GM19035 (cell line): ENCODE results near the gene NR1I3.
"Not testable (repeated sequence)": the region's sequence is repeated elsewhere in the genome, so short reads cannot be mapped to it uniquely, and the experiment has no call there.

Experiments used
- ATAC-seq: cut with Tn5 transposase; IDR thresholded peaks from one replicate; pipeline ENCODE4 v1.9.1; 2021; ENCODE audit not compliant: unreplicated experiment

Gene NR1I3, protein sequence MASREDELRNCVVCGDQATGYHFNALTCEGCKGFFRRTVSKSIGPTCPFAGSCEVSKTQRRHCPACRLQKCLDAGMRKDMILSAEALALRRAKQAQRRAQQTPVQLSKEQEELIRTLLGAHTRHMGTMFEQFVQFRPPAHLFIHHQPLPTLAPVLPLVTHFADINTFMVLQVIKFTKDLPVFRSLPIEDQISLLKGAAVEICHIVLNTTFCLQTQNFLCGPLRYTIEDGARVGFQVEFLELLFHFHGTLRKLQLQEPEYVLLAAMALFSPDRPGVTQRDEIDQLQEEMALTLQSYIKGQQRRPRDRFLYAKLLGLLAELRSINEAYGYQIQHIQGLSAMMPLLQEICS

DNA sequence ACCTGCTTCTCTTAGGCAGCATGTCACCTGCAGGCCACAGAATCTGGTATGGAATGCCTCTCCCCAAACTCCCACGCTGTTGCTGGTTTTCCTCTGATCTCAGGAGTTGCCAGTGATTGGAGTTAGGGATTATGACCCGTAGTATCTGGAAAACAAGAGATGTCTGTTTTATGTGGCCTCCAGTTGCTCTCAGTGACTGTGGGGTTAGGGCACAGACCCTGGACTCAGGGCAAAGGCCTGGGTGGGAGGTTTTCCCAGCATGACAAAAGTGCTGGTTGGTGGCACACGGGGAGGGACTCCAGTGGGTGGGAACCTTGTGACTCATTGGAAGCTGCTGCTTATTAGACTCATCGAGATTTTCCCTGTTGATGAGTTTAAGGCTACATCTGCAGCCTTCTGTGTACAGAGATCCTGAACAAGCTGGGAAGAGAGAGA is at the start of gene NR1I3:
TSS of gene NR1I3 (minus strand) at position 165 of the 435 bp plus-strand sequence. CDS start 1,638 bp downstream, outside the sequence.
- no peak for ATAC-seq

DNA sequence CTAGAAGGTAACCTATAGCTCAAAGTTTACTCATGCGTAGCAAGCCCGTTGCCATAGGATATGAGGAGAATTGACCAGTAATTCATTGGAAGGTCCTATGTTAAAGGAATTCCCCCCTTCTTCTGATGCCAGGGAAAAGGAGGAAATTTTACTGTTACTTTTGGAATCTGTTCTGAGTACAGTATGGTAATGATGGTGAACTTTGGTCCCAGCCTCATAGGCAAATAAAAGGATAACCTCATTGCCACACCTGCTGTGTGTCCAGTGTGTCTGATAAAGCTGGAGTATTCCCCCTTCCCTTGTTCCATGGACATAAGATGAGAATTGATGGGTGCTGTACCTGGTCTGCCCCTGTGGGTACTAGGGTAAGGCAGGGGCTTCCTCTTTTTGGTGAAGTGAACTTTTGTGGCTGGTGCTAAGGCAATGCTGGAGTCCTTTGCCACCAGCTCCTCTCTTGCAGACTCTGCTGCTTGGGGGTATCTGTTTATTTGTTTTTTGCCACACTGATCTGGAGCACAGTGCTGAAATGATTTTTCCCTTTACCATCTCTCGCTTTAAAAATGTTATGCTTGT is 49.6 kb upstream of the NR1I3 start:
- ATAC-seq = no peak

DNA sequence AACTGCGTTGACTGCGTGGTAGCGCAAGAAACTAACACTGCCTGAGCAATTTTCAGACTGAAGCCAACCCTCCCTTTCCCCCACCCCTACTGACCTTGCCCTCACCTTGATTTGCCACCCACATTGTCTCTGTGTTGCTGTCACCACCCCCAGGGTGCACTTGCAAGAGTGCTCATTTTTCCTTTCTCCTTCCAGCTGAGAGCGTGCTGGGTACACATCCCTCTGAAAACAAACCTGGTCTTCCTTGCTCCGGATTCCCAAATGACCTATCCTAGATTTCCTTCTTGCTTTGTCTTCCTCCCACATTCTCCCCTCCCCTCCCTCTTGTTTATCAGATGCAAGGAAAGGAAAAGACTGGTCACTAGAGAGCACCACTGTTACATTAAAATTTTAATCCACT is 47.5 kb upstream of the NR1I3 start:
- no peak for ATAC-seq

DNA sequence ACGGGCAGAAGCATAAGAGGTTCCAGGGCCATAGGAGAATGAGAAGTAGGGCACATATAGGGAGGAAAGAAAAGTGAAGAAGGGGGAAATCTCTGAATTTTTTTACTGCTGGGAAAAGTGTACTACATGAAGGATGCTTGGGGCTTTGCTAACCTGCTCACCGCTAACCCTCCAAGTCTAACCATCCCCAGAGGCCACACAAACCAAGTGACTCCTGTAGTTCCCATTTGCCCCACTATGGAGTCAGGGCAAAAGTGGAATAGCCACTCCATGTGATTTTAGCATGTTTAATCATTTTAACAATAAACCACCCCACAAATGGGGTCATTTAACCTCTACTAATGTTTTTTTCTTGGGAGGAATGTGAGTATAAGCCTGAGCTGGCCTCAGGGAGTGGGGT is 47.1 kb upstream of the NR1I3 start:
- ATAC-seq = no peak

DNA sequence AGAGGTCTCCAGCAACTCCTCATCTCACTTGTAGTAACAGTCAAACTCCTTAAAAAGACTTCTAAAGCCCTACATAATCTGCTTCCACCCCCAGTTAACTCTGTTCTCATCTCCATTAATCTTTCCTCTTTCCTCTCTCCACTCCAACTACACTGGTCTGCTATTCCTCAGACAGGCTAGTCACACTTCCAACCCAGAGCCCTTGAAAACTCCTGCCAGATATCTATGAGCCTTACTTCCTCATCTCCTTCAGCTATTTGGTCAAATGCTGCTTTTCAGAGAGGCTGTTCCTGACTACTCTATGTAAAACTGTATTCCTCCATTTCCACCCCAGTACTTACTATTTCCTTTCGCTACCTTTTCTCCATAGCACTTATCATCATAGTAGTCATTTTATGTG is 45.0 kb upstream of the NR1I3 start:
- no peak for ATAC-seq

DNA sequence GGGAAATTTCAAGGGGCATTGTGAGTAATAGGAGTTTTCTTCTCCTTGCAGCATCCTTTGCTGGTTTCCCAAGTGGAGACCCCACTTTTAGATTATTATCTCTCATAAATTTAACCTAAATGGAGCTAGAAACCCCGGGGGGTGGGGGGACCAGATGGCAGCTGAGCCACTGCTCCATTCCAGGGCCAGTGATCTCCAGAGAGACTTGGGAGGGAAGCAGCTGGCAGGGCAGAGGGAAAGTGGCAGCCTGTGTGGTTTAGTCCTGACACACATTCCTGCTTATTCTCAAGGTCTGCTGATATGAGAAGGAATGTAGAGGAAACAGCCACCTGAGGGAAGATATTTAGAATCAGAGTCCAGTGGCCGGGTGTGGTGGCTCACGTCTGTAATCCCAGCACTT is 36.9 kb upstream of the NR1I3 start:
- no peak for ATAC-seq

DNA sequence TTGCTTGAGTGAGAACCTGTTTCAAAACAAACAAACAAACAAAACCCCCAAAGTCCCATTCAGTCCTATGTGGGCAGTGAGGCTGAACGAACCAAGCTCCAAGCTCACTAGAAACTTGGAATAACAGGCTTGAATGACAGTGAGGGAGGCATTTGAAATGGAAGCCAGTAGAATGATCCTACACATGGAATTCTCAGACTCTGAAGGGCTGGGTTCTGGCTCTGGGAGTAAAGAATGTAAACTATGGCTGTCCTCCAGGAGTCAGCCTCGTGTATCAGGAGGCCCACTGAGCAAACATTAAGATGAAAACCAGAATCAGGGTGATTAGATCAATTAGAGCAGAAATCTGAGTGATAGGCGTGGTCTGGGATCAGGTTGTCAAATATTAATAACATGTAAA is 35.4 kb upstream of the NR1I3 start:
- no peak for ATAC-seq

DNA sequence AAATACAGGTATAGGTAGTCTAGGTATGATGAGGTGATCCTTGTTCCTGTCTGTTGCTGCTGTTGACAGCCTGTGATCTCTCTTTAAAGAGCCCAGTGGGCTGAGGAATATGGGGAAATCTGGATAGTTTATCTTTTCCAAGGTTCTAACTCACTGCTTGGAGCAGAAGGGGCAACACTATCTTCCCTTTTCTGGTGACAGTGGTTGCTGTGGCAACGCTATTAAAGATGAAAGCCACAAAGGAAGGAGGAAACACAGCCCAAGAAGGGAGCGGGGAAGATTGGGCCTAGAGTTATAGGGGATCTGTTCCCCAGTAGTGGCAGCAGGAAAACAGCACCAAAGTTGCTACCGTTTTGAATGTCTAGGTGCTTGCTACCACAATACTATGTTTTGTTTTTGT is 29.3 kb upstream of the NR1I3 start:
- ATAC-seq = no peak

DNA sequence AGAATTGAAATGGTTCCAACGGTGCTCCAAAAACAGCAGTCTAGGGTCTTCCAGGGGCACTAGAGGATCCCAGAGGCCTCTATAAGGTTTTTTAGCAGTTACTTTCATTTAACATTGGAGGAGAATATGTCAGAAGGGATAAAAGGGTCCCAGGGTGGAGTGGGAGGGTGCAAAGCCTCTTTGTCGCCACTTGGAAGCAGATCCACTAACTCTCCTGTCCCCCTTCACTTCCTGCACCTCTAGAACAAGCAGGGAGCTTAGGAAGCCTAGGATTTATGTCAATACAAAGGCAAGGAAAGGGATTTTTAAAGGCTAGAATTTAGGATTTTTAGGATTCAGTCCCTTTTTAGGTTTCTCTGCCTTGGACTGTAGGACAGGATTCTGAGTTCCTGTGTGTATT is 28.8 kb upstream of the NR1I3 start:
- ATAC-seq = no peak

DNA sequence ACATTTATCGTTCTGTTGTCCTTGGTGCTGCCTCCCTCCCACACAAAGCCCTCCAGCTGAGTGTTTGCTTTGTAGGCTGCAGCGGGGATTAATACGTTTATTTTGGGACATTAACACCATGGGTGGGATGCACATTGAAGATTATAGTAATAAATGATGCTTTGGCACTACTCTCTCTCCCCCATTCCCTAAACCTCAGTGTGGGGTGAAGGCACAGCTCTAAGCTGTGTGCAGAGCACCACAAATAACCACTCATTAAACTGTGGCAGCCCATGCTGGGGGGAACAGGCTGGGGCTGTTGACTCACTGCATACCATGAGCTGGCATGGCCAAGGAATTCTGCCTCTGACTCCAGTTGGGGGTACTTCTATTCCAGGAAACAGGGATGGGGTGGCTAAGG is 28.2 kb upstream of the NR1I3 start:
- no peak for ATAC-seq

DNA sequence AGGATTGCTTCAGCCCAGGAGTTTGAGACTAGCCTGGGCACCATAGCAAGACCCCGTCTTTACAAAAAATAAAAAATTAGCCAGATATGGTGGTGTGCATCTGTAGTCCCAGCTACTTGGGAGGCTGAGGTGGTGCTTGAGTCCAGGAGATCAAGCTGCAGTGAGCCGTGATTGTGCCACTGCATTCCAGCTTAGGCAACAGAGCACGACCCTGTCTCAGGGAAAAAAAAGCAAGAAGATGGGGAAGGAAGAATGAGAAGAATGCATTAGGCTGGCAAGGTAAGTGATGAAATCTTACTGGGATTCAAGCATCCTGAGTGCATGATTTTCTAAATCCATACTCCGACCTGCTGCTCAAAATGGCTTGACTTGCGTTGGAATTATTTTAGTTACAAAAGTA is 27.3 kb upstream of the NR1I3 start:
- ATAC-seq = no peak

DNA sequence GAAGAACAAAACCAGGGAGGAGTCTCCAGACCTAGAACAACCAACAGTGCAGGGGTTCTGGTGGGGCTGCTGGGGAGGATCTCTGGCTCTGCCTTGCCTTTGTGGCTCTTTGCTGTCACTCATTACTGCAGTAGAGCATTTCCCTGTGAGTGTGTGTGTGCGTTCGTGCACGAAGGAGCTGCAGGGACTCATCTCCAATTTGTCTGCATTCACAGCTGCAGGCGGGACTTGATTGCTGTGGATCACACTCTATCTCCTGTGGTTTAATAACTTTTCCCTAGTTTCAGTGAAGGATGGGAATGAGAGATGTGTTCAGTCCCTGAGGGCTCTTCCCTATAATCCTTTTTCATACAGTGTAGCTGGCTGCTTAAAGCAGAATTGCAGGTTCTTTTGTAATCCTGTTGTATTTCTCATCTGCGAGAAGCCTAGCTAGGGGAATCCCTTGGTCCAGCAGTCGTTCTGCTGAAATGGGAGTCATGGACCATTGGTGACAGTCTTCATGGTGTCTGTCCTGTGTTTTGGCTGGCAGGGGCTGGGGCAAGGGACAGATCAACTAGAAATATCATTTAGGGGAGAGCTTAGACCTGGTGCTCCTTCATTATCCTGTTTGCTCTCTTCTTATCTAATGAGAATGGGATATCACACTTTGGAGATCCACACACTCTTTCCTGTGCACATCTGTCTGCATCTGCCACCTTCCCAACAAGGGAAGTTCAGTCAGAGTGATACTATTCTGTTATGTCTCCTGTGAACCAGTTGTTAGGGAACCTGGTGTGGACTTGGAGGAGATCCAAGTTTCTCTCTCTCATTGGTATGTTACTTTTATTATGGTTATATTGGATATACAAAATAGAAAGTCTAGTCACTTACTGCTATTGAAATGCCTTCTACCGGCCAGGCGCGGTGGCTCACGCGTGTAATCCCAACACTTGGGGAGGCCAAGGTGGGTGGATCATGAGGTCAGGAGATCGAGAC is 23.5 kb upstream of the NR1I3 start:
- ATAC-seq = no peak

DNA sequence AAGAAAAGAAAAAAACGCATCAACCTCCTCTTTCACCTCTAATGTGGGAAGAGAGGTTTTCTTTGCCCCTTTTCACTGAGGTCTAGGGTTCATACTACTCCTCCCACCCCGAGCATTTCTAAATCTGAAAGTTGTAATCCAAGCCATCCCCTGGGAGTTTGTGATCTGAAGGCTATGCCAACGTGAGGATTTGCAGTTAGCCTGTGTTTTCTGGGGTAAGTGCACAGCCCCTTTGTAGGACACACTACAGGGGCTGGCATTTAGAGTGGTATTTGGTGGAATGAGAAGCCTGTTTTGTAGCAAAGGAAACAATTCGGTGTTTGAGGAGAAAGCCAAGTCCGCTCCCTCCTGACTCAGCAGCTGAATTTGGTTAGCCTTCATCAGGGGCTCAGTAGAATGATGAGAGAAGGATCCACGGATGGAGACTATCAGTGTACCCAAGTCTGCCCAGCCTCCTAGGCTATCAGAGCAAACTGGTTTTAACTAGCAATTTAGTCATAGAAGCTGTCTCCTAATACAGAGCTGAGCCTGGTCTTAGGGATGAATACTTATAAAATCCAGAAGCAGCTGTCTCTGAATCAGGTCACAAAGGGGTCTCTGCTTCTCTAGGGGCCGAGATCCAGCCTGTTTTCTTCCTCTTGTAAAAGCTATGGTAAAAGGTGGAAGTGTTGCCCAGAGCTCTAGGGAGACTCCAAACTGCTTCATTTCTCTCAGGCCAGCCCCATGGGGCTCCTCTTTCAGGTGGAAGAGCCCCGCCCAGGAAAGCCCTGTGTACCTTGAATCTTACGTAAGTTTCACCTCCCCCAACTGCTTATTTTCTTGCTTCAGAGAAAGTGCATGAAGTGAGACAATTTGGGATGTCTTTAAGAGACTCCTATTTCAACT is 22.6 kb upstream of the NR1I3 start:
- no peak for ATAC-seq

DNA sequence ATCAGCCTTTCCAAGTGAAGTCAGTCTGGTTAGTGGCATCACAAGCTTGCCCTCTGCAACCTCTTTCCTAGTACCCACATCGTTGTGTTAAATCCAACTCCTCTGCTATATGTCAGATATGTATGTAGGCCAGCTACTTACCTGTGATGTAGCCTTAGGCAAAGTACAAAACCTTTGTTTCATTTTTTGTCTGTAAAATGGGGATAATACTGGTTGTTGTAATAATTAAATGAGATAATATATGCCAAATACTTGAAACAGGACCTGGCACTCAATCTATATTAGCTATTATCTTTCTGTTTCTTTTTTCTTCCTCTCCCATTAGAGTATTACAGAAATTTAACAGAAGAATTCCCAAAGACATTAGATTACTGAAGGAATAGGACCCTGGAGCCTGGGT is 21.8 kb upstream of the NR1I3 start:
- no peak for ATAC-seq

DNA sequence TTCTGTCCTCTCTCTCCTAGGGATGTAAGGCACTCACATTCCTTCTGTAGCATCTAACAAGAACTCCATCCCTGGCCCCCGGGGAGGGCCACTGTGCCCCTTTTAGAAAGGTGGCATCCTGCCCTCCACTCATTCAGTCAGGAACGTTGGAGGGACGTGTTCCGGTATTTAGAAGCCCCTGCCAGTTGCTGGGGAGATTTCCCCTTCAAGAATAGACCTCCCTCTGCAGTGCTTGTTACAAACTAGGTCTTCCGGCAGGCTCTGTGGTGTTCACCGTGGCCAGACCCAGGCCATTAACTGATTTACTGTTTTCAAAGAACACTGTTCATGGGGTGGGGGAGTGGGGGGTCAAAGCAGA is 21.3 kb upstream of the NR1I3 start:
- ATAC-seq = no peak

DNA sequence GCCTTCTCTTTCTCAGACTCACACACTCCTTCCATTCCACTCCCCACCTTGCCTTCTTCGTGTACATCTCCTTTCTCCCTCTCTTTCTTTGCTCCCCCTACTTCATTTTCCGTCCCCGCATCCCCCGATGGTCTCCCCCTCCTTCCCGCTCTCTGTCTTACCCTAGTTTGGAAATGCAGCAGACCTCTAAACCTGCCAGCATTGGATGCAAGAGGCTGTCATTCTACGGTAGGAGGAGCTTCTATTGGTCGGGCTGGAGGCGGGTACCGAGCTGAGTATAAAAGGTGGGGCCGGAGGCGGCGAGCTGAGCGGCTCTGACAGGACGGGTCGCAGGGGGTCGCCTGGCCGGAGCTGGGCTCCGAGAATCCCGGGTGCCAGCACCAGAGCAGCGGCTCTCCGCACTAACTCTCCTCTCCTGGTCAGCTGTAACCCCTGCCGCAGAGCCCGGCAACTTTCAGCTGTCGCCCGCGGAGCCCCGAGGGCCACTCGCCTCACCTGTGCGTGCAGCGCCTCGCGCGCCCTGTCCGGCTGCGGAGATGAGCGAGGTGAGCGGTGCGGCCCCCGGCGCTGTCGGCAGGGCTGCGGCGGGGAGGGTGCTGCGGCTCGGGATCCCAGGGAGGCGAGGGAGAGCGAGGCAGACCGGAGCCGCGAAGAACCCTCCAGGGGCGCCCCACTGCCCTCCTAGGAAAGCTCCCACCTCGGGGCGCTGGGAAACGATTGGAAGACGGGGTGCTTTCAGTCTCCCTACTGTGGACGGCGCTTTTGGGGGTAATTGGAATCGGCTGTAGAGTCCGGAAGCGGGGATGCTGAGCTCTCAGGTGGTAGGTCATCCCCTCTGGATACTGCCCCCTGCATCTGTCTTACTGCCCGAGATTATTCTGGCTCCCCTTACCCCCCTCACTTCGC is 20.7 kb upstream of the NR1I3 start, which contains the start of gene PCP4L1:
TSS of gene PCP4L1 (plus strand) at position 307 of the 906 bp plus-strand sequence. CDS start at position 537, 230 bp downstream.
- no peak for ATAC-seq

DNA sequence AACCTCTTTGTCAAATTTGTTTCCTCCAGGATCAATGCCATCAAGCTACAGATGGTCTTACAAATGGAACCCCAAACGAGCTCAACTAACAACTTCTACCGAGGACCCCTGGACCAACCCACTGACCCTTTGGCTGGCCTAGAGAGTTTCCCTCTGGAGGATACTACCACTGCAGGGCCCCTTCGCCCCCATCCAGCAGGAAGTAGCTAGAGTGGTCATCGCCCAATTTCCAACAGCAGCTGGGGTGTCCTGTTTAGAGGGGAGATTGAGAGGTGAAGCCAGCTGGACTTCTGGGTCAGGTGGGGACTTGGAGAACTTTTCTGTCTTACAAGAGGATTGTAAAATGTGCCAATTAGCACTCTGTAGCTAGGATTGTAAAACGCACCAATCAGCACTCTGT is 19.1 kb upstream of the NR1I3 start:
- not testable (repeated sequence) for ATAC-seq

DNA sequence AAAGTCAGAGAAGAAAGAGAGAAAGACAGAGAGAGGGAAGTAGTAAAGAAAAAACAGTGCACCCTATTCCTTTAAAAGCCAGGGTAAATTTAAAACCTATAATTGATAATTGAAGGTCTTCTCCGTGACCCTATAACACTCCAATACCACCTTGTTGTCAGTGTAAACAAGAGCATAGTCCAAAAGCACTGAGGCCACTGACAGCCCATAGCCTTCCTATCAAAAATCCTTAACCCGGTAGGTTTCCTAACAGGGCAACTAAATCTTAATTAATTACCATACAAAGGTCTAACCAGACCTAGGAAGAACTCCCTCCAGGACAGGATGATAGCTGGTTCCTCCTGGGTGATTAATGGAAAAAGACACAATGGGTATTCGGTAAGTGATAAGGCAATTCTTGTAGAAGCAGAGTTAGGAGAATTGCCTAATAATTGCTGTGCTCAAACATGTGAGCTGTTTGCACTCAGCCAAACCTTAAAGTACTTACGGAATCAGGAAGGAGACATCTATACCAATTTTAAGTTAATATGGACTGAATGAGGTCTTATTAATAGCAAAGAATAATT is 18.0 kb upstream of the NR1I3 start:
- ATAC-seq = not testable (repeated sequence)

DNA sequence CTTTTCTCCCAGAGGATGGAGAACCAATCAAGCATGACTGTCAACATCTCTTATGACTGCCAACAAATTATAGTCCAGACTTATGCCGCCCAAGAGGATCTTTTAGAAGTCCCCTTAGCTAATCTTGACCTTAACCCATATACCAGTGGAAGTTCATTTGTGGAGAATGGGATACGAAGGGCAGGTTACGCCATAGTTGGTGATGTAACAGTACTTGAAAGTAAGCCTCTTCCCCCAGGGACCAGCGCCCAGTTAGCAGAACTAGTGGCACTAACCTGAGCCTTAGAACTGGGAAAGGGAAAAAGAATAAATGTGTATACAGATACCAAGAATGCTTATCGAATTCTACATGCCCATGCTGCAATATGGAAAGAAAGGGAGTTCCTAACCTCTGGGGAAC is 17.3 kb upstream of the NR1I3 start:
- not testable (repeated sequence) for ATAC-seq
